ENCODE measurements around the gene FDX2.

Gene FDX2

GRCh38 chr19:10332965-10333757, 17.3 kb upstream of the FDX2 start, which contains the start of gene RAVER1:
RAVER1 (minus strand) TSS chr19:10333529; CDS start chr19:10333507, 22 bp downstream.
- DNase-seq = peak; percentile 98

- no peak for DNase-seq
Observed at GRCh38 chr19:10332158-10332964, 16.5 kb upstream of the FDX2 start.

DNA sequence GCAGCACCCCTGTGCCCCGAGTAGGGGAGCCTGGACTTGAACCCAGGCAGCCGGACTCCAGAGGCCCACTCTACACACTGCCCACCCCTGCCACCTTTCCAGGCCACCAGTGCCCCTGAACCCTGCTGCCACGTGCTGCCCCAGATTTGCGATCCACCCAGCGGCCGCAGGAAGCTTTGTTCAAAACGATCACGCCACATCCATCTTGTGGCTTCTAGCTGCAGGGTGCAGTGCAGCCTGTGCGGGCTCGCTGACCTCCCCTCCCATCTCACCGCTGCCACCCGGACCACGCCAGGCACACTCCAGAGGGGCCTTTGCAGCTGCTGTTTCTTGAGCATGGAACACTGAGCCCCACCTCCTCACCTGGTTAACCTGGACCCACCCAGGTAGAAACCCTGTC, 13.7 kb upstream of the FDX2 start:
- no peak for DNase-seq

DNA sequence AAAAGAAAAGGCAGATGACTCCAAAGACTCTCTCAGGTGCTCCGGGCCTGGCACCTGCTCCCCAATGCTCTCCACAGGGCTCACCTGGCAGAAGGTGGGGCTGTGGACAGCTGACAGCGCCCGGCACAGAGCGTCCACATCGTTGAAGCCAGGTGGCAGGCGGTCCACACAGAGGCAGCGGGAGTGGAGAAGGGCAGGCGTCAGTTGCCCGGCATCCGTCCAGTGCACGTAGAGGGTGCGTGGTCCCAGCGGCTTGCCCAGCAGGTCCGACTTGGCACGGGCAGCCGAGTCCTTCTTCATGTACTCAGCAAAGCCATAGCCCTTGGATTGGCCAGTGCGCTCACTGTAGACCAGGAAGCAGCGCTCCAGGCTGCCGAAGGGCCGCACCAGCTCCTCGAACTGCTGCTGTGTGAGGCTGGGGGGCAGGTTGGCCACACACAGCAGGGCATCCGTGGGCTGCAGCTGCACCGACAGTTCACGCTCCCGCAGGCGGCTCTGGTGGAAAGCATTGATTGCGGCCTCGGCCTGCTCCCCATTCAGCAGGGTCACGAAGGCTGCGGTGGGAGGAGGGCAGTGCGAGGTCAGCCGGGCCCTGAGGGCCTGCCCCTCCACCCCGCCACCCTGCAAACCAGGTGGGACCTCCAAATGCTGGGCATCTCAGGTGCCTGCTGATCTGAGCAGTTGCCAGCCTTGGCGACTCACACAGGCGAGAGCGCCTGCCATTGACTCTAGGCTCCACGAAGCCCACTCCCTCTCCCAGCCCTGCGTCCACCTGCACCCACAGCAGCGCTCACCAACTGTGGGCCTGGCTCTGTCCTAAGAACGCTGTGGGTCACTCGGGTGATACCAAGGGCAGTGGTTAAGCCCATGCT, 13.0 kb upstream of the FDX2 start:
- DNase-seq = no peak

- DNase-seq = no peak
Observed at GRCh38 chr19:10327793-10328192, 12.0 kb upstream of the FDX2 start.

DNA sequence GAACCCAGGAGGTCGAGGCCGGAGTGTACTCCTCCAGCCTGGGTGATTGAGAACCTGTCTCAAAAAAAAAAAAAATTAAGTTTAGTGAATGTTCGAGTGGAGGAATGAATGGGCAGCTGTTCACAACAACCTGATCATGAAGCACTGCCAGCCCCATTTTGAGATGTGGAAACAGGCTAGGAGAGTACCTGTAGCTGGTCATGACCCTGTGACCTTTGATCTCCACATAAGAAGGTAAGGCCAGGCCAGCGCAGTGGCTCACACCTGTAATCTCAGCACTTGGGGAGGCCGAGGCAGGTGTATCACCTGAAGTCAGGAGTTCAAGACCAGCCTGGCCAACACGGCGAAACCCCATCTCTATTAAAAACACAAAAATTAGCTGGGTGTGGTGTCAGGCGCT, 9.9 kb upstream of the FDX2 start:
- no peak for DNase-seq

- DNase-seq = no peak
Observed at GRCh38 chr19:10321874-10322835, 6.3 kb upstream of the FDX2 start.

DNA sequence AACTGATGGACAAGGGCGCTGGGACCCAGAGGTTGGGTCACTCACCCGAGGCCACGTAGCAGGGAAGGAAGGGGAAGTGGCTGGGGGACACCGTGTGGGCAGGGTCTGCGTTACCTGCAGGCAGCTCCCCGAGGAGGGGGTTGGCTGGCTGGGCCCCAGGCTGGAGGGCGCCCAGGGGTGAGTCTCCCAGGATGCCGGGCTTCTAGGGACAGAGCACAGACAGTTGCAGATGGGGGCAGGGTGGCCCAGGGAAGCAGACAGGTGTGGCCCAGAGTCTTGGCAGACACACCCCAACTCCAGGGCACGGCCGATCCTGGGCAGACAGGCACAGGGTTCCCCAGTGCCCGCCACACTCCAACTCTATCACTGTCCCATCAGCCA, 5.6 kb upstream of the FDX2 start:
- no peak for DNase-seq

GRCh38 chr19:10320602-10321416, 5.0 kb upstream of the FDX2 start:
- no peak for DNase-seq

- DNase-seq = no peak
Observed at GRCh38 chr19:10318807-10319682, 3.2 kb upstream of the FDX2 start.

DNA sequence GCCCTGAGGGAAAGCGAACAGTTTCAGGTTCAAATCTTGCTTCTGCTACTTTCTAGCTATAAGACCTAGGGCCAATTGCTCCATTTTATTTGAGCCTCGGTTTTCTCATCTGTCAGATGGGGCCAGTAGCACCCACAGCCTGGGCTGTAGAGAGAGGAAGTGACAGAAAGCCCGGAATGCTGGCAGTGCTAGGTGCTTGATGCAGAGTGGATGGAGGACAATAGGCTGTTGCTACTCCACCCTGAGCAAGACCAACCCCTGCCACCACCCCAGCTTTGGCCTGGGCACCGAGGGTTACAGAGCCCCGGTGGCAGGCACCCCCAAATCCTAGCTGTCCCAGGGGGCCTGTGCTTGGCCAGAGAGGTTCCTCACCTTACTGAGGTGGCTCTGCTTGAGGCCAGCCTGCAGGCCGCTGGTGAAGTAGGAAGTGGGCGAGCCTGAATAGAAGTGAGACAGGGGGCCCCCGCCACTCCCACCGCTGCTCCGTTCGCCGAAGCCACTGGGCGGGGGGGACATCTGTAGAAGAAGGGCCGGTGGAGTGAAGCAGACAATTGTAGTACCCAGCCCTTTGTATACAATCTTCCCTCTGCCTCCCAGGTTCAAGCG, 2.1 kb upstream of the FDX2 start:
- no peak for DNase-seq

GRCh38 chr19:10317045-10317856, 1.4 kb upstream of the FDX2 start:
- DNase-seq = no peak

- no peak for DNase-seq
Observed at GRCh38 chr19:10316229-10317044, 622 bp upstream of the FDX2 start.

DNA sequence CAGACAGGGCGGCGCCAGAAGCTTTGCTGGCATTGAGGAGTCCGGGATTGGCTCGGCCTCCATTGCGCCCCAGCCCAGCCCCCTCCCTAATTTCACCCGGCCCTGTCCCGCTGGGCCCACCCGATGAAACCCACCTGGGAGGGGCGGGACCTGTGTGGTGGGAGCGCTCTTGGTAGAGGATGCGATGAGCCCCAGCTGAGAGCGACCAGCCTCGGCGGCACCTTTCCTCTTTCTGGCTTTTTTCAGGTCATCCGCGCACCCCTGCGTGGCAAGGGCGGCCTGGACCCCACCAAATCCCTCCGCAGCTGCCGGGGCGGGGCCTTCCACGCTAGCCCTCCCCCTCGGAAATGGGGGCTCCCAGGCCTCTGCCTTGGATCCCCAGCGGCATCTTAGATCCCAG, 6.4 kb downstream of the FDX2 start, which contains the start of gene ZGLP1:
Gene ZGLP1, minus strand, starts transcription at position 393 of the 400 bp plus-strand sequence.
- no peak for DNase-seq

DNA sequence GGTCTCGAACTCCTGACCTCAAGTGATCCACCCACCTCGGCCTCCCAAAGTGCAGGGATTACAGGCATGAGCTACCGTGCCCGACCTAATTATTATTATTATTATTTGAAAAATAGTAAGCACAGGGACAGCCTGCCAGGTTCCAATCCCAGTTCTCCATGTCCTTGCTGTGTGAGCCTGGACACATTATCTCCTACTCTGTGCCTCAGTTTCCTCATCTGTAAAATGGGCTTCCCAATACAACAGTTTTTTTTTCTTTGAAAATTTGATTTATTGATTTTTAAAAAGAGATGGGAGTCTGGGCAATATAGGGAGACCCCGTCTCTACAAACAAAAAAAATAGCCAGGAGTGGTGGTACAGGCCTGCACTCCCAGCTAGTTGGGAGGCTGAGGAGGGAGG, 9.5 kb downstream of the FDX2 start:
- DNase-seq = no peak

- DNase-seq = no peak
Observed at GRCh38 chr19:10305139-10305806, 10.5 kb downstream of the FDX2 start.
